Left forelimb (tissue), 1 donor: ENCODE data around the gene COMMD6.

Source experiments
- DNase-seq: peaks from one replicate; pipeline ENCODE4 v3.0.0-alpha.2; 2018; ENCODE audit warnings: low spot score

Gene COMMD6

DNA sequence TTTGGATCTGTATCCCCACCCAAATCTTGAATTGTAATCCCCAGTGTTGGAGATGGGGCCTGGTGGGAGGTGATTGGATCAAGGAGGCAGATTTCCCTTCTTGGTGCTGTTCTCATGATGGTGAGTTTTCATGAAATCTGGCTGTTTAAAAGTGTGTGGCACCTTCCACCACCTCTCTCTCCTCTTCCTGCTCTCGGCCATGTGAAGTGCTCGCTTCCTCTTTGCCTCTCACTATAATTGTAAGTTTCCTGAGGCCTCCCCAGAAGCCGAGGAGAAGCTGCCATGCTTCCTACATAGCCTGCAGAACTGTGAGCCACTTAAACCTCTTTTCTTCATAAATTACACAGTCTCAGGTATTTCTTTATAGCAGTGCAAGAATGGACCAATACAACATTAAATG lies 15.7 kb downstream of the COMMD6 start:
- DNase-seq = no peak

DNA sequence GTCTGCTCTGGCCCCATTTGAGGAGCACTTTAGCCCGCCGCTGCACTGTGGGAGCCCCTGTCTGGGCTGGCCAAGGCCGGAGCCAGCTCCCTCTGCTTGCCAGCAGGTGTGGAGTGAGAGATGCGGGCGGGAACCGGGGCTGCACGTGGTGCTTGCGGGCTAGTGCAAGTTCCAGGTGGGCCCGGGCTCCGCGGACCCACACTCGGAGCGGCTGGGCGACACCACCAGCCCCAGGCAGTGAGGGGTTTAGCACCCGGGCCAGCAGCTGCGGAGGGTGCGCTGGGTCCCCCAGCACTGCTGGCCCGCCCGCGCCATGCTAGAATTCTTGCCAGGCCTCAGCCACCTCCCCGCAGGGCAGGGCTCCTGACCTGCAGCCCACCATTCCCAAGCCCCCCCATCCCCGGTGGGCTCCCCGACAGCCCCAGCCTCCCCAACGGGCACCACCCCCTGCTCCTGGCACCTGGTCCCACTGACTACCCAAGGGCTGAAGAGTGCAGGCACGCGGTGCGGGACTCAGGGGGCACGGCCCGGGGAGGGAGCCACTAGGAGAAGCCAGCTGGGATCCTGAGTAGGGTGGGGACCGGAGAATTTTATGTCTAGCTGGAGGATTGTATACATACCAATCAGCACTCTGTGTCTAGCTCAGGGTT lies 19.1 kb downstream of the COMMD6 start:
- no peak for DNase-seq

DNA sequence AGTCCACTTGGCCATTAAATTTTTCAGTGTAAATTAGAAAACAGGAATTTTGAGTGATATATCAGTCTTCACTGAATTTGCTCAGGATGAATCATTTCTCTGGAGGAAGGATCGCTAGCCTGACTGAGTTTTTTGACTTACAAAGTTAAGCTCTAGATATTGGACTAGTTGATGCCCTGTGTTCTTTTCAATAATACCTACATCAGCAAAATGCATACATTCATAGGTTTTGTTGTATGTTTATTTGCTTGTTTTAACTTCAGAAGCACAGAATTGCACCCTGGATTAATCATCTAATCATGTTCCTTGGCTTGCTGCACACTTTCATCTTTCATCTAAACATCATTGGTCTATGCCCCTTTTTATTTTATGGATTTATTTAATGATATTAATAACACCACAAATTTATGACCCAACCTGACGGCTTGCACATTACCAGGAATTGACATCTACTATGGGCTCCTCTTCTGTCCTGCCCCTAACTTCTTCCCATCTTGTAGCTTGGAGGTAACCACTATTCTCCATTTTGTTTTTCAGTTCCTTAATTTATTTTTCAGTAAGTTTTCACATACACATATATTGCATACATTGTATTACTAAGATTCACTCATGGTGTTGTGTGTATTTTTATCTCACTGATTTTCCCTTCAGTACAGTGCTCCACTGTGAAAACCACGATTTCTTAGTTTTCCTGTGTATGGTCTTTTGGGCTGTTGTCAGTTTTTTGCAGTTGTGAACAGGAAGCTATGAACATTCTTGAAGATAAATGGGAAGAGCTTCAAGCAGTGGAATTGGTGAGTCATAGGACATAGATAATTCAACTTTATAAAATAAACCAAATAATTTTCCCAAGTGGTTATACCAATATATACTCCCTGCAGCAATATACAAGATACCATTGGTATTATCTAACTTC lies 23.3 kb downstream of the COMMD6 start:
- DNase-seq = no peak

DNA sequence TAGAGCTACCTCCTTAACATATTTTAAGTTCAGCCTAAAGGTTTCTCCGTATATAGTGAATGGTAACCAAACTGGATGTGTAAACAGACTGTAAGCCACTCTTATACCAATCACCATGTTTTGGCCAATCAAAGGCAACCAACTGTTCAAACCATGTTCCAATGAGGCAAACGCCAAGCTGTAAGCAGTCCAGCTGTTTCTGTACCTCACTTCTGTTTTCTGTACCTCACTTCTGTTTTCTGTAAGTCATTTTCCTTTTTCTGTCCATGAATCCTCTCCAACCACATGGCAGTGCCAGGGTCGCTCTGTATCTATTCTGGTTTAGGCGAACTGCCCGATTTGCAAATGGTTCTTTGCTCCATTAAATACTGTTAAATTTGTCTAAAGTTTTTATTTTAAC lies 24.4 kb downstream of the COMMD6 start:
- no peak for DNase-seq

DNA sequence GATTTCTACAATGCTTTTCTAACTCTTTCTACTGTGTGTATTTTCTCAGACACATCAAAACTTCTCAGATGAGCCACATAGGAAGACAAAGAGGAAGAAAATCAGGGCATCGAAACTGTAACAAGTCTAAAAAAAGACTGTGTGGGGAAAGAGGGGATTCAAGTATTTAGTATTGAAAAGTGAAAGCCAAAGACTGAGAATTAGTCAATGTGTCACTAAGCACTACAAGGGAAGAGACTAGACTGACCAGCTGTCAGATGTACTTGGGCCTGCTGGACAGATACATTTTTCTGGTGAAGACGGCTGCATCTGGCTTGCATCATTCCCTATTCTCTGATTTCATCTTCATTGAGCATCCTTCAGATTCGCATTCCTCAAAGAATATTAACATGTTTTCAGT lies 25.4 kb downstream of the COMMD6 start:
- no peak for DNase-seq

DNA sequence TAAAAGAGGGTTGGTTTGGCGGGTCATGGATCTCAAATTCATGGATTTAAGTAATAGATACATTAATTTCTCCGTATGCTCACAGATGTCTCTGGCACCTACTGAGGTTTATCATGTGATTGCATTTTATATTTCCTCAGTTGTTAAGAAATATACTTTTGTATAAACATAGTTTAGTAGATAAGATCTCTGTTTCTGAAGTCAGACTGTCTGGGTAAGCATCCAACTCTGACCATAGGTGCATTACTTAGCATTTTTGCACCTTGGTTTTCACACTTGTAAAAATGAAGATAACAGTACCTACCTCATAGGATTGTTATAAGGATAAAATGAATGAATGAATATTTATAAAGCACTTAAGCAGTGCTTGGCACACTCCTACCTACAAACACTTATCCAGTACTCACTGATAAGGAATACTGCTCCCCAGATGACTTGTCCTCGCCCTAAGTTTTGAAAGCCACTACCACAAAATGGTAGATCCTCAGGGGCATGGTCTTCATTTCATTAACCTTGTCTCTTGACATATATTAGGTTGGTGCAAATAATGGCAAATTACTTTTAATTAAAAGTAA lies 26.5 kb downstream of the COMMD6 start:
- no peak for DNase-seq

DNA sequence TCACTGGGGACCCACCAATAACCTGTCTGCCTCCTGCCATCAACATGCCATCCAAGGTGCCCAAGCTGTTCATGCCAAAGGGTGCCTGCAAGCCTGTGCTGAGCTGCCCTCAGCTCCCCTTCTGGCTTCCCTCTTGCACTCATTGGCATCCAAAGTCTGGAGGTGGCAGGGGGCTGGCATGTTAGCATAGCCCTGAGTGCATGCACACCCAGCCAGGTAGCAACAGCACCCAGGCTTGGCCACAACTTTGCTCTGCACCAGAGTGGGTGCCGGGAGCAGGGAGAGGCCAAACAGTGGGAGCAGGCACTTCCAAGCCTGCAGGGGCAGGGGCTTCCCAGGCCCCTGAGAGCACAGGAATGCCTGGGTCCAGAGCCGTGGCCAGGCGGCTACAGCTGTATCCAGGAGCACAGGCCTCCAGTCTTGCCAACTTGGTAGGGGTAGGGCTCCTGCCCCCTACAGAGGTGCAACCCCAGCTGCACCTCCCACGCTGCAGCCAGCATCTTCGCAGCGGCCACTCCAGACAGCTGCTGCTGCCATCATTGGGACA lies 29.6 kb downstream of the COMMD6 start:
- DNase-seq = no peak

DNA sequence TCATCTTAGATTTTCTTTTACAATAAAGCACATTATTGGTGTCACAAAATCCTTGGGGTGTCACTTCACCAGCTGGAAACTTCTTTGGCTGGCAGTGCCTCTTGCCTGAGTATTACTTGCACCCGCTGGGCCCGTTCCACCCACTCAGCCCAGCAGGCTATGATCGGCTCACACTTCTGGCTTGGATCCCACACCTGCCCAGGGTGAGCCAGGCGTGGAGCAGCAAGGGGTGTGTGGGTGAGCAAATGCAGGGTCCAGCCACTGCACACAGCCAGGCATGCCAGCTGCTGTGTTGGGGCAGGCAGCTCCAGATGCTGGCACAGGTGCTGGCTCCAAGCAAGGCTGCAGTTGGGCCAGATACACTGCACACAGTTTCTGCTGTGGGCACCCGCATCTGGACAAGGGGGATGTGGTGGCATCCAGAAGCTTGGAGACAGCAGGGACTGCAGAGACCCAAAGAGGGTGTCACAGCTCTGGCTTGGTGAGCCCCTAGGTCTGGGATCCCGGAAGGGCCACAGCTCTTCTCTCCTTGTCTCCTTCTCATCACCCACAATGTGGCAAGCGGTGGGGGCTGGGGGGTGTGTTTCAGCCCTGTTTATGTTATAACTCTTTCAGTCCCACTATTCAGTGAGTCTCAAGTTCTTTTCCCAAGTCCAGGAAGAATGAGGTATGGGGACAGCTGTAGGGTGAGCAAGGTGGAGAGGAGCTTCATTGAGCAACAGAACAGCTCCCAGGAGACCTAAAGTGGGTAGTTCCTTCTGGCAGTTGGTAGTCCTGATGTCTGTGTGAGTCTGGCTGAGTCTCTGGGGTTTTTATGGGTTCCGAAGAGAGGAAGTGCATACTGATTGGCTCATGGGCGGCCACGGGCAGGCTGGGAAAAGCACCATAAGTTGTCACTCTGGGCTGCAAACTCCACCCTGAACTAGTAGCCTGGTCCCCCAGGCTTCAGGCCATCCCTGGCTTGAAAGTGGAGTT lies 30.3 kb downstream of the COMMD6 start:
- no peak for DNase-seq

DNA sequence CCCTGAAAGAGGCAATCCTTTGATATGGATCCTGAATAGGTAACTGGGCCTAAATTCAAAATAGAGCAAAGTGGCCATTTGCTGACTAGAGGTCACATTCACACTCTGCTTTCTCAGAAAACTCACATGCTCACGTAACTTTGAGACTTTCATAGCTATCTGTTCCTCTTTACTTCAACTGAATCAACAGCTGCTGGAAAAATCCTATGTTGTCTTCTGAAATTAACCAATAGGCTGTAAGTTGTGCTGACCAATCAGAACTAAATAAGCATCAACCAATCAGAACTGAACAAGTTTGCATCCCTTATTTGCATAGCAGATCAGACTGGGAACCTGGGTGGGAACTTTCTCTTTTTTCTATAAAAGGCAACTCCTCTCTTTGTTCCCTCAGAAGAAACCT lies 31.6 kb downstream of the COMMD6 start:
- no peak for DNase-seq

DNA sequence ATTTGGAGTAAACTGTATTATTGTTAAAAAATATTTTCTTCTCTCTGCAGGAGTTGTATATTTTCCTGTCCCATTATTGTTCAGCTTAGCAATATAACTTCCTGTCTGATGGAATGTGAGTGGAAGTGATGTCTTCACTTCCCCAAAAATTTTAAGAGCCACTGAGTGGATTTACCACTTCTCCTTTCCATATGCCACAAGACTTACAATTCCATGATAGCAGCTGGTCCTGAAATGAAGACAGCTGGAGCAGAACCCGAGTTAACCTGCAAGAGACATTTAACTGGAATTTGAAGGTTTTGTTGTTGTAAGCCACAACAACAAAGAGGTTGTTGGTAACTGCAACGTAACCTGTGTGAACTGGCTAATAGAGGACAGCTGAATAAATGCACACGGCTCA lies 32.3 kb downstream of the COMMD6 start:
- DNase-seq = no peak

DNA sequence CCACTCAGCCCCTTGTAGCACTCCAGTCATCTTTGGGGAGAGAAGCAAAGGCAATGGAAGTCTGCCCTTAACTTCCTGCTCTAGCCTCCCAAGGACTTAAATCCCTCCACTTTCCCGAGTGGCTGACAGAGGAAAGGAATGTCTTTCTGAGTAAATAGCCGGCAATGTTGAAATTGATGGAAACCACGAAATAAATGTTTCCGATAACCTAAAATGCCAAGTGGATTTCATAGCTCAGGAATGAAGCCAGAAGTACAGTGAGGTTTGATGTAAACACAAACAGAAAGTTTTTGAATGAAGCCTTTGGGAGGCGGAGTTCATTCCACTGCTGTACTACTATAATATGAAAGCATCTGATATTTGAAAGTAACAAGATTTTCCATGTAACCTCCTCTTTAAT lies 41.7 kb downstream of the COMMD6 start:
- no peak for DNase-seq

DNA sequence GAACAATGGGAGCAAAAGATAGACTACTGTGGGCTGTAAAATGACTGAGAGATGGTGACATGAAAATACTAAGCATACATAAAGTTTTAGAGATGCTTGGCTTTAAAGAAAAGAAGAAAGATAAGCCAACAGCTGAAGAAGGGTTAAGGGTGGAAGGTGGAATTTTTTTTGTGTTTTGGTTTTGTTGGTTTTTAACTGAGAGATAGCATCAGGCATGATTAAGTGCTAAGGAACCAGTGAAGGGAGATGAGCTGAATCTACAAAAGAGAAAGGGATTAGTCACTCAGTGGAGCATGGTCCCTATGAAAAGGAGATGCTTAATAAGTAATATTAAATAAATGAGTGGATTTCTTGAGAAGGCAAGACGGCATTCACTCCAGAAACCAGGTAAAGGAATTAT lies 43.1 kb downstream of the COMMD6 start:
- DNase-seq = no peak

DNA sequence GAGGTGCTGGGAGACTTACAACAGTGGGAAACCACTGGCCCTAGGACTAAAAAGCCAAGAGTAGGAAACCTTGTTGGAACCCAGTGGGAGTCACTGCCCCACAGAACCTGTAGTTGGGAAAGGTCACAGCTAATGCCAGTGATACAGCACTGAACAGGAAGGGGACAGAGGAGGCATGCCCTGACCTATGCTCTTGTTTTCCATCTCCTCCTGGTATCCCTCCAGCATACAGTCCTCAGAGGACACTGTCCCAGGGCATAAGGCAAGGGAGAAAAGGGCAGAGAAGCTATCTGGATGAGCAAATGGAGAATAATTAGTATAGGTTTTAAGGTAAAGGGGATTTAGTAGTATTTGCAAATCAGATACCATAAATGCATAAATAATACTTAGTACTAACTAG lies 44.5 kb downstream of the COMMD6 start:
- no peak for DNase-seq

DNA sequence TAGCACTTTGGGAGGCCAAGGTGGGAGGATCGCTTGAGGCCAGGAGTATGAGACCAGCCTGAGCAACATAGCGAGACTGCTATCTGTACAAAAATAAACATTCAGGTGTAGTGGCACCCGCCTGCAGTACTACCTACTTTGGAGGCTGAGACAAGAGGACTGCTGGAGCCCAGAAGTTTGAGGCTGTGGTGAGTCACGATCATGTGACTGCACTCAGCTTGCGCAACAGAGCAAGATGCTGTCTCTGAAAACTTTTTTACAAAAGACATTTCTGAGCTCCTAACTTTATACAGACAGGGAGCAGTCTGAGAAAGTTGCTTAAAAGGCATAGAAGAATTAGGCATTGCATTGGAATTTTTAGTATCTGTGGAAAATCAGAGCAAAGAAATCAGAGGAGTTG lies 45.3 kb downstream of the COMMD6 start:
- DNase-seq = no peak

DNA sequence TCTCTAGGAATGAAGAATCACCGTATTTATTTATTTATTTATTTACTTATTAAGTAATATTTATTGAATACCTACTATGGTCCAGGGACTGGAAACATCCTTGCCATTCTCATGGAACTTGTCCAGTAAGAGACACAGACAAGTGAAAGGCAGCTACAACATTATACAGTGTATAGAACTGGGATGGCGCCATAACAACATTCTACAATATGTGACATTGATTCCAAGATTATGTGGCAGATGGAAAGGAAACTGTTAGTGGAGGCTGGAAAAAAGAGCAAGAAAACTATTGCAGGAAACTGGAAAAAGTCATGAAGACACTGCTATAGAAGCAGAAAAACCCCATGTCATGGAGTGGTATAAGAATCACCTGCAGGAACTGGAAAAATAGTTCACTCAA lies 46.3 kb downstream of the COMMD6 start:
- DNase-seq = no peak

DNA sequence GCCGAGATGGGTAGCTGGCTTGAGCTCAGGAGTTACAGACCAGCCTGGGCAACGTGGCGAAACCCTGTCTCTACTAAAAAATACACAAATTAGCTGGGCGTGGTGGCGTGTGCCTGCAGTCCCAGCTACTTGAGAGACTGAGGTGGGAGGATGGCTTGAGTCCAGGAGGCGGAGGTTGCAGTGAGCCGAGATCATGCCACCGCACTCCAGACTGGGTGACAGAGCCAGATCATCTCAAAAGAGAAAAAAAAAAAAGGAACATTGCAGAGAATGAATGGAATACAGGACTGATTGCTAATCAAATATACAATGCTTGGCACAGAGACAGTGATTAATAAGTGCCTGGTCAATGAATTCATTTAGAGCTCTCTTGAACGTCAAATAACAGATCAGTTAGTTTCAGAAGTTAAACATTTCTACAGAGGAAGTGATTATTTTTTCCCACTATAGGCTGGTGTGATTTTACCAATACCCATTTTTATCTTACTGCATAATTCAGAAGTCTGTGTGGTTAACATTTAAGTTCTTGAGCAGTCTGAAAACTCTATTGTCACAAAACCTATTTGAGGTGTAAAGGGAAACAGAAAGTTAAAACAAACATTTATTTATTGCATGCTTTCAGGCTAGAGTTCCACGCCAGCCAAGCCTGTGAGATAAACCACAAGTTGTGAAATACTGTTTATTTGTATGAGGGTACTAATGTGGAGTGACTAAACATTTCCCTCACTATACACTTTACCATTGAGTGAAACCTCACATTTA lies 48.0 kb downstream of the COMMD6 start:
- DNase-seq = no peak

DNA sequence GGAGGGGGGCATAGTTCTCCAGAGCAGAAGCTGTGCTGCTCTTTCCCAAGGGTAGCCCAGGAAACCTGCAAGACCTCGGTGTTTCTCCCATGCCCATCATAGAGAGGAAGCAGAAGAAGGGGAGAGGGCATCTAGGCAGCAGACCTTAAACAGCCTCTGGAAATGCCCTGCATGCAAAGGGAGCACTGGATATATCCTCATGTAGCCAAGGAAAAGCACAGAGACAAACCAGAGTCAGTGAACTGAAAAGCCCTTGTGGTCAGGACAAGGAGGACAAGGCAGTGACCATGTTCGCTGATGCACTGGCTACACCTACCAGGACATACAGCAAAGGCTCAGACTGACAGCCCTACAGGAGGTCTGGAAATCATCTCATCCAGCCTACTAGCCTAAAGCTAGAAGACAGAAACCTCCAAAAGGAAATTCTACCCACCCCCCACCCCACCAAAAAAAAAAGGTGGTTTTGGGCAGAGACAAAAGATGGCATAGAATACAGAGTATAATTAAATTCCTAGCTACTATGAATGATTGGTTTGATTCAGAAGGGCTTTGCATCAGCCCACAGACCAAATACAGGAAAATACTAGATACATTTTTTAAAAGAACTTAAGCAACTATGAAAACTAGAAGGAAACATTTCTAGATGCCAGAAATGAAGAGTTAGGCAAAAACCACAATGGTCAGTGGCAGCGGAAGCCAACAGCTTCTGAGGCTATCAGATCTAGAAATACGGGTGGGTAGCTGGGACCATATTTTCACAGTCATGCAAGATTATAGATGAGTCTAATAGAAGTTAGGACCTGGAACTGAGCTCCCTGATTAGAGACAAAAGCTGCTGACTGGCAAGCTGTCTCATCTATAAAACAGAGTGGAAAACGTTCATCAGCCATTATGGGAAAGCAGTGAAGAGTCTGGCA lies 51.2 kb downstream of the COMMD6 start:
- no peak for DNase-seq

DNA sequence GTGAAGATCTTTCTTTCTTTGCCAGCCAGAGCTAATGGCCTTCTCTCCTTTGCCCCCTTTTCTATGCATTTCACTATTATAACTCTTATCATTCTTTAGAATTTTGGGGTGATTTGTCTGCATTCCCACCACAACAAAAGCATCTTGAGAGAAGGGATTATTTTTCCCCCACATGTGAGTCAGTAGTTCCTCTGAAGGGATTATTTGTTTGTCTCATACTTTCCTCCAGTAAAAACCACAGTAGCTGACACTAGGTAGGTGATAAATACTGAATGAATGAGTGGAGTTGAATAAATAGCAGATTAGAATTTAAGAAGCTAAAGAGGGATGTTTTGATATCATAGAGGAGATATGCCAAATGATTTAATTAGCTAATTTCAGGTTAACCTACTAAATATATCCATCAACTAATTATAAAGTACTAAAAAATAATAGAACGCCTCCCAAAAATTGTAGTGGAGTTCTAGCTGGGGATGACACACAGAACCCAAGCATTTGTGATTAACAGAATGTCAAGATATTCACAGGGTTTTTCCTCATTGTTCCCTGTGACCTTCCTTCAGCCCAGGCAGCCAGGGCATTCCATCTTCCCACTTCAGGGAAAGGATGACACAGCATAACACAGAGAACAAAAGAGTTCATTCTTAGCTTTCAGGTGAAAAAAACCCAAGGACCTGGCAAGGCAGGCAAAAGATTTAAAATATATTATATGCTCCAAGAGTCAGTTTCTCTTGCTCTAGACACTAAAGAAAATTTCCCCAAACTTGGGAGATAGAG lies 52.2 kb downstream of the COMMD6 start:
- DNase-seq = no peak

DNA sequence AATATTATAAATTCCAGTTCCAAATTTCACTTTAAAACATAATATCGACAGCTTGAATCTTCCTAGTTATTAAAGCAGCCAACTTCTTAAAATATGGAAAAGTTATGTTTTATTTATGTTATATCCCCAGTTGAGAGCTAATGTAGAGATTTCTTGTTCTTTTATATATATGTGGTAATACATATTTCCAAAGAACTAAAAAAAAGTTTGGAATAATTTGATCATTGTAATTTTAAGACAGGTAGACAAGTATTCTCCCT lies 54.9 kb downstream of the COMMD6 start:
- no peak for DNase-seq
